Measurements from ENCODE around the gene NABP1.

DNA sequence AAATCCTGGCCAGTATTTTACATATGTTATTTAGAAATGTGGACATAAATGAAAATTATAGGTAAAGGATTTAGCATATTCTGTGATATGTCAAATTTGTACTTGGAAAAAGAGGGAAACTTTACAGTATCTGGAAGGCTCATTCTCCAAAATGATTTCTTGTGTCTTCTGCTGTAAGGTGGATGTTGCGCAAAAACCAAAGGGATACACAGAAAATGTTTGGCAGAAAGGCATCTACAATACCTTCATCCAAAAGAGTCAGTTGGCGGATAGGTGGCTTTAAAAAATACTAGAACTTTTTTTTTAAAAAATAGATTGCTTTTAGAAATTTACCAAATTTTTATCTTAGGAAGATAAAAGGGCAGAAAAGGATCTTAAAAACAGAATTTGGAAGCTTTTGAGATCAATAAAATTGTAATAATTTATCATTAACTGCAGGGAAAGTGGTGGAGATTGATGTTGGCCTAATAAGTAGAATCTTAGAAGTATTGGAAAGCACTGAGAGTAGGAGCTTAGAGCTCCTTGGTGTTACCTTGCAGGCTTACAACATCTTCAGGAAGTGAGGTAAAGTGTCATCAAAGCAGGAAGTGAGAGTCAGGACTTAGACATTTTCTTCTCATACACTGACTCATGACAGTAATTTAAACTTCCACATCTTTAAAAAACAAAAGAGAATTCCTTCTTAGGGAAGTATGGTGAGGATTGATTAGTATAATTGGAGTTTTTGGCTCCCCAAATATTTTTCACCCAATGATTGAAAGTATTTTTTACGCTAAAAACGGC lies 2.1 kb downstream of the NABP1 start:
- TF ChIP-seq CTCF (IDR thresholded peaks at IDR 0.05) (no peak), KDM5A (IDR thresholded peaks at IDR 0.05) (no peak), RCOR1 (IDR thresholded peaks at IDR 0.05; ENCODE audit: low read depth, low read length) (no peak), EP300 (IDR thresholded peaks at IDR 0.05) (no peak), JUN (IDR thresholded peaks at IDR 0.05) (no peak), RFX5 (IDR thresholded peaks at IDR 0.05) (no peak), POLR2A (IDR thresholded peaks at IDR 0.05; ENCODE audit: low read length) (no peak), MAFK (IDR thresholded peaks at IDR 0.05; ENCODE audit: partially characterized antibody) (no peak), MYC (IDR thresholded peaks at IDR 0.05; ENCODE audit: borderline replicate concordance, low read length) (no peak), KDM1A (IDR thresholded peaks at IDR 0.05; ENCODE audit: low read depth) (no peak), HDAC2 (IDR thresholded peaks at IDR 0.05) (no peak), ZFP36 (IDR thresholded peaks at IDR 0.05; ENCODE audit: borderline replicate concordance, partially characterized antibody) (no peak)
- TF ChIP-seq, protein P1, sequence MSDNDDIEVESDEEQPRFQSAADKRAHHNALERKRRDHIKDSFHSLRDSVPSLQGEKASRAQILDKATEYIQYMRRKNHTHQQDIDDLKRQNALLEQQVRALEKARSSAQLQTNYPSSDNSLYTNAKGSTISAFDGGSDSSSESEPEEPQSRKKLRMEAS (IDR thresholded peaks at IDR 0.05) = no peak
